ENCODE data around the gene CTSW. TPM values are rescaled to one million over a fixed set of nuclear protein-coding genes. Genes with fewer than 3 reads are reported as not detected.

CTSW gene
- total and polyA plus RNA-seq, 12 donors = 0.17 to 7.9 (median 0.55) TPM; not detected in 1

- ATAC-seq (no peak), DNase-seq (no peak)
- H3K9me3 ChIP-seq = no peaks in the 10 kb centered on the region
- H3K4me3 ChIP-seq = peak overlapping the region in 1 of 10 donors; percentile 39
- intact Hi-C loops (cut with DNase I) = loop anchor here in 4 of 10 donors (5.0 to 10.0 kb wide), 3 partner anchors 101 to 166 kb away; partner anchors contain the start of gene KAT5 (in 1 of the 4)
- peaks cover 0 to 15% (median 8%) of the 10 kb centered on the region in 9 donors for H3K4me1 ChIP-seq
- no peaks in the 10 kb centered on the region for H3K27me3 ChIP-seq
- WGBS, 2 donors = 64 to 80% methylated on average over 7 of the region's 7 CpGs
- peak overlapping the region in 1 of 10 donors; percentile 47 for H3K27ac ChIP-seq
- peaks cover 0 to 42% (median 19%) of the 10 kb centered on the region in 9 donors for H3K36me3 ChIP-seq
- TF ChIP-seq CTCF (IDR thresholded peaks at IDR 0.05) = no peak
Measured at GRCh38 chr11:65880844-65881421, 1.3 kb downstream of the CTSW start.

GRCh38 chr11:65882120-65883057, 2.8 kb downstream of the CTSW start:
- Histone ChIP-seq H3K4me1 (peaks cover 1 to 26% (median 14%) of the 10 kb centered on the region in 9 donors), H3K4me3 (no peak overlapping the region), H3K9me3 (no peaks in the 10 kb centered on the region), H3K27ac (no peak overlapping the region), H3K27me3 (no peaks in the 10 kb centered on the region), H3K36me3 (peaks cover 0 to 55% (median 19%) of the 10 kb centered on the region in 9 donors)
- WGBS, 2 donors = 90 to 94% methylated on average over 30 of the region's 30 CpGs
- ATAC-seq (no peak), DNase-seq (no peak)
- no peak for TF ChIP-seq CTCF (IDR thresholded peaks at IDR 0.05)
- intact Hi-C loops (cut with DNase I) = loop anchor here in 4 of 10 donors (5.0 to 10.0 kb wide), 3 partner anchors 100 to 168 kb away; partner anchors contain the start of gene KAT5 (in 1 of the 4)

- intact Hi-C loops (cut with DNase I) = loop anchor here in 4 of 10 donors (5.0 to 10.0 kb wide), 3 partner anchors 99 to 168 kb away; partner anchors contain the start of gene KAT5 (in 1 of the 4)
- peaks cover 0 to 55% (median 19%) of the 10 kb centered on the region in 9 donors for H3K36me3 ChIP-seq
- H3K4me1 ChIP-seq = peaks cover 5 to 32% (median 20%) of the 10 kb centered on the region in 9 donors
- no peak overlapping the region for H3K27ac ChIP-seq
- ATAC-seq (no peak), DNase-seq (no peak)
- 90 to 94% methylated on average over 13 of the region's 13 CpGs for WGBS, 2 donors
- no peaks in the 10 kb centered on the region for H3K9me3 ChIP-seq
- TF ChIP-seq CTCF (IDR thresholded peaks at IDR 0.05) = no peak
- no peaks in the 10 kb centered on the region for H3K27me3 ChIP-seq
- no peak overlapping the region for H3K4me3 ChIP-seq
Measured at GRCh38 chr11:65883058-65883761, 3.6 kb downstream of the CTSW start.
